HEK293 (cell line): ENCODE data around the gene TCEAL8.

Experiments used
- CTCF ChIP-seq: fragments of 450-650 bp; formaldehyde crosslinking; IDR thresholded peaks from 2 replicates; pipeline ENCODE4 v1.5.1; 2016; ENCODE audit warnings: missing biosample characterization, missing genetic modification characterization
- YY1 ChIP-seq: fragments of 450-650 bp; formaldehyde crosslinking; IDR thresholded peaks from 2 replicates; pipeline ENCODE4 v1.5.1; 2018; ENCODE audit warnings: missing biosample characterization, missing genetic modification characterization
- ZBTB21 ChIP-seq: fragments of 450-650 bp; formaldehyde crosslinking; IDR thresholded peaks from 2 replicates; pipeline ENCODE4 v1.5.1; 2017; ENCODE audit warnings: missing biosample characterization, missing genetic modification characterization
- ZBTB7A ChIP-seq: fragments of 450-650 bp; formaldehyde crosslinking; IDR thresholded peaks from 2 replicates; pipeline ENCODE4 v1.5.1; 2016; ENCODE audit warnings: low read depth, missing biosample characterization, missing genetic modification characterization
- ZEB2 ChIP-seq: fragments of 450-650 bp; formaldehyde crosslinking; IDR thresholded peaks from 2 replicates; pipeline ENCODE4 v1.5.1; 2016; ENCODE audit warnings: missing biosample characterization, missing genetic modification characterization
- ZNF24 ChIP-seq: fragments of 450-650 bp; formaldehyde crosslinking; IDR thresholded peaks from 2 replicates; pipeline ENCODE4 v1.5.1; 2016; ENCODE audit warnings: missing biosample characterization, missing genetic modification characterization
- ZNF518A ChIP-seq: fragments of 450-650 bp; formaldehyde crosslinking; conservative IDR thresholded peaks from 2 replicates; pipeline ENCODE4 v1.5.1; 2016; ENCODE audit warnings: low read depth, missing biosample characterization, missing genetic modification characterization
- ZNF549 ChIP-seq: fragments of 450-650 bp; IDR thresholded peaks from 2 replicates; pipeline ENCODE4 v1.5.1; 2018; ENCODE audit warnings: missing biosample characterization, missing genetic modification characterization, mild to moderate bottlenecking, inconsistent platforms, moderate library complexity
- ZNF560 ChIP-seq: fragments of 450-650 bp; formaldehyde crosslinking; IDR thresholded peaks from 2 replicates; pipeline ENCODE4 v1.5.1; 2017; ENCODE audit warnings: missing biosample characterization, missing genetic modification characterization, borderline replicate concordance
- ZNF580 ChIP-seq: fragments of 450-650 bp; formaldehyde crosslinking; IDR thresholded peaks from 2 replicates; pipeline ENCODE4 v1.5.1; 2016; ENCODE audit warnings: missing biosample characterization, missing genetic modification characterization

- TF ChIP-seq ZNF518A (tag by site-specific recombination): no peak
- TF ChIP-seq ZNF24: no peak
- no peak for TF ChIP-seq ZNF580 (tag by site-specific recombination)
- TF ChIP-seq CTCF (tag by site-specific recombination): no peak
- TF ChIP-seq ZNF560 (tag by site-specific recombination): no peak
- TF ChIP-seq ZBTB21 (tag by site-specific recombination): no peak
- no peak for TF ChIP-seq ZNF549 (tag by site-specific recombination)
- no peak for TF ChIP-seq YY1
- TF ChIP-seq ZEB2 (tag by site-specific recombination): no peak
- no peak for TF ChIP-seq ZBTB7A (tag by site-specific recombination)
Observed at GRCh38 chrX:103240155-103240554, 14.8 kb downstream of the TCEAL8 start.
